ENCODE measurements around the gene LSG1.

- TF ChIP-seq EZH2 (IDR thresholded peaks at IDR 0.05; ENCODE audit: low read depth, unreplicated experiment) (no peak), CTCF (conservative IDR thresholded peaks at IDR 0.05; ENCODE audit: low read depth in 2 of 2) (no peak), ZNF331 (CRISPR knock-in tag; IDR thresholded peaks at IDR 0.05; ENCODE audit: low read depth) (no peak), REST (IDR thresholded peaks at IDR 0.05; ENCODE audit: unreplicated experiment) (no peak), ETS1 (IDR thresholded peaks at IDR 0.05) (no peak), POLR2AphosphoS5 (IDR thresholded peaks at IDR 0.05; ENCODE audit: low read depth) (no peak), EZH2phosphoT487 (IDR thresholded peaks at IDR 0.05; ENCODE audit: unreplicated experiment) (no peak), STAT1 (IDR thresholded peaks at IDR 0.05; ENCODE audit: unreplicated experiment) (no peak), JUNB (IDR thresholded peaks at IDR 0.05; ENCODE audit: unreplicated experiment) (no peak)
Observed at GRCh38 chr3:194682189-194682693, 10.2 kb upstream of the LSG1 start.
